A549 (cell line): ENCODE measurements around the gene HOXC10. TPM values are rescaled to one million over a fixed set of nuclear protein-coding genes. Genes with fewer than 3 reads are reported as not detected.

Experiments used
- ATAC-seq, 2 experiments: fragments of 200-7000 bp in 1 of 2; fragments of >200 bp in 1 of 2; cut with Nextera tagmentation in 1 of 2; cut with Tn5 transposase in 1 of 2; 3 replicates each; pipeline versions ENCODE4 v1.8.0 to v1.9.1; 2018 to 2020; ENCODE audit warnings: mild to moderate bottlenecking in 1 of 2, moderate library complexity in 1 of 2
- CTCF ChIA-PET: fragments of 300-600 bp; sonication (Branson Sonifier 250); formaldehyde crosslinking; extraction: SDS; loops from one replicate; lab custom pipeline; 2021; ENCODE audit warnings: antibody characterized with exemption, inconsistent platforms; lab: Yijun Ruan, JAX
- POLR2A ChIA-PET: fragments of 350-600 bp; formaldehyde crosslinking; extraction: SDS; loops from one replicate; lab custom pipeline; 2021; ENCODE audit warnings: antibody characterized with exemption, inconsistent platforms; lab: Yijun Ruan, JAX
- DNase-seq, 2 experiments: peaks; one replicate each; pipeline versions ENCODE4 v3.0.0 to v3.0.0-alpha.2; 2011 to 2016; ENCODE audit warnings: low read depth in 1 of 2, low spot score in 1 of 2
- FAIRE-seq: peaks from 2 replicates; lab custom pipeline; 2011; peaks lifted over from hg19 to GRCh38; lab: Jason Lieb, UNC
- H3K27ac ChIP-seq, 2 experiments: fragments of >200 bp; sonication (Bioruptor Twin); formaldehyde crosslinking; 3 replicates each; pipeline ENCODE4 v1.5.1; 2016 to 2017
- H3K4me1 ChIP-seq: fragments of >200 bp; sonication (Bioruptor Twin); formaldehyde crosslinking; 3 replicates; pipeline ENCODE4 v1.6.1; 2016
- H3K4me2 ChIP-seq: fragments of >200 bp; sonication (Bioruptor Twin); formaldehyde crosslinking; 3 replicates; pipeline ENCODE4 v1.6.1; 2016
- H3K4me3 ChIP-seq: fragments of >200 bp; sonication (Bioruptor Twin); formaldehyde crosslinking; 3 replicates; pipeline ENCODE4 v1.5.1; 2016
- H3K9me3 ChIP-seq: fragments of >200 bp; sonication (Bioruptor Twin); formaldehyde crosslinking; 3 replicates; pipeline ENCODE4 v1.6.1; 2016
- BCL3 ChIP-seq: fragments of >200 bp; sonication (Bioruptor Twin); formaldehyde crosslinking; IDR thresholded peaks from 3 replicates; pipeline ENCODE4 v1.6.1; 2016
- E2F6 ChIP-seq: IDR thresholded peaks from 2 replicates; pipeline ENCODE4 v1.6.1; 2012; ENCODE audit warnings: low read depth, borderline replicate concordance
- ELK1 ChIP-seq: fragments of 150-350 bp; IDR thresholded peaks from 2 replicates; pipeline ENCODE4 v1.6.1; 2014; ENCODE audit warnings: low read depth, mild to moderate bottlenecking, low read length
- EP300 ChIP-seq, 2 experiments: fragments of >200 bp; sonication (Bioruptor Twin); formaldehyde crosslinking; IDR thresholded peaks; 2 replicates in 1 of 2; 3 replicates in 1 of 2; pipeline ENCODE4 v1.6.1; 2016 to 2017
- GATA3 ChIP-seq: IDR thresholded peaks from 2 replicates; pipeline ENCODE4 v1.6.1; 2012; ENCODE audit warnings: borderline replicate concordance
- HMGXB4 ChIP-seq: fragments of 250-450 bp; sonication (Bioruptor Pico); IDR thresholded peaks from 2 replicates; pipeline ENCODE4 v1.5.0; 2021; ENCODE audit warnings: mild to moderate bottlenecking, moderate library complexity, borderline replicate concordance
- HOXA7 ChIP-seq: fragments of 250-450 bp; sonication (Bioruptor Pico); IDR thresholded peaks from 2 replicates; pipeline ENCODE4 v1.5.0; 2020; ENCODE audit warnings: mild to moderate bottlenecking, moderate library complexity
- HOXB5 ChIP-seq: fragments of 250-450 bp; sonication (Bioruptor Pico); IDR thresholded peaks from 2 replicates; pipeline ENCODE4 v1.5.0; 2020; ENCODE audit warnings: mild to moderate bottlenecking, moderate library complexity
- JUN ChIP-seq, 2 experiments: fragments of >200 bp; sonication (Bioruptor Twin); formaldehyde crosslinking; IDR thresholded peaks; 2 replicates in 1 of 2; 3 replicates in 1 of 2; pipeline ENCODE4 v1.6.1; 2016 to 2017
- PBX3 ChIP-seq: IDR thresholded peaks from 2 replicates; pipeline ENCODE4 v1.6.1; 2012
- POLR2A ChIP-seq: IDR thresholded peaks from 2 replicates; pipeline ENCODE4 v1.6.1; 2012; ENCODE audit warnings: mild to moderate bottlenecking, low read length
- RAD21 ChIP-seq, 2 experiments: fragments of >200 bp in 1 of 2; sonication (Bioruptor Twin) in 1 of 2; formaldehyde crosslinking in 1 of 2; IDR thresholded peaks in 1 of 2; conservative IDR thresholded peaks in 1 of 2; 2 replicates in 1 of 2; 3 replicates in 1 of 2; pipeline ENCODE4 v1.6.1; 2012 to 2018; ENCODE audit warnings: inconsistent platforms in 1 of 2
- RARB ChIP-seq: fragments of 250-450 bp; sonication (Bioruptor Pico); IDR thresholded peaks from 2 replicates; pipeline ENCODE4 v1.8.0; 2021; ENCODE audit warnings: mild to moderate bottlenecking, moderate library complexity
- RNF2 ChIP-seq: fragments of 200-600 bp; sonication (generic); IDR thresholded peaks from 2 replicates; pipeline ENCODE4 v1.6.1; 2016; ENCODE audit warnings: low read depth, mild to moderate bottlenecking, antibody characterized with exemption, moderate library complexity, borderline replicate concordance
- SMC3 ChIP-seq: fragments of >200 bp; sonication (Bioruptor Twin); formaldehyde crosslinking; IDR thresholded peaks from 3 replicates; pipeline ENCODE4 v1.6.1; 2018; ENCODE audit warnings: inconsistent platforms
- SREBF2 ChIP-seq: fragments of 450-650 bp; IDR thresholded peaks from 2 replicates; pipeline ENCODE4 v1.6.1; 2014; ENCODE audit warnings: mild to moderate bottlenecking, moderate library complexity
- ZNF302 ChIP-seq: fragments of 250-450 bp; sonication (Bioruptor Pico); IDR thresholded peaks from 2 replicates; pipeline ENCODE4 v1.9.0; 2021; ENCODE audit warnings: inconsistent platforms, mild to moderate bottlenecking, moderate library complexity
- ZSCAN20 ChIP-seq: fragments of 250-450 bp; sonication (Bioruptor Pico); IDR thresholded peaks from 2 replicates; pipeline ENCODE4 v1.8.0; 2022; ENCODE audit warnings: mild to moderate bottlenecking, moderate library complexity
- WGBS: methylation state at CpG from one replicate; pipeline ENCODE4 v1.1.6; 2017; ENCODE audit errors: missing lambda C conversion rate; 5-methylcytosine and 5-hydroxymethylcytosine counted together
- polyA plus RNA-seq, 4 experiments: library from polyadenylated mRNA; depleted of rRNA in 3 of 4; stranded (reverse); fragments of >200 nt; fragmentation: RNase III in 1 of 4; extraction: RNeasy Plus Mini Kit Qiagen cat#74134 plus additional on column Dnase treatment in 1 of 4; gene quantifications; 2 replicates in 3 of 4; 3 replicates in 1 of 4; pipeline ENCODE4 v1.2.3, GENCODE V29; 2011 to 2017

Gene HOXC10
- polyA plus RNA-seq, 2 of the 4 experiments (the other 2 are of a cell fraction): 2.9 to 3.2 TPM

GRCh38 chr12:53961025-53961761 lies 23.8 kb upstream of the HOXC10 start:
- Histone ChIP-seq H3K27ac (no peak overlapping the region), H3K9me3 (no peaks in the 10 kb centered on the region), H3K4me1 (peaks cover 9% of the 10 kb centered on the region; the same call in 1 of the 3 replicates), H3K4me3 (no peak overlapping the region), H3K4me2 (peak overlapping the region; percentile 1; the same call in 1 of the 3 replicates)
- CTCF ChIA-PET: interaction anchor here (0.6 to 2.6 kb wide), 10 partner anchors 8 to 259 kb away, joined by 3 to 9 read pairs (median 4); partner anchors contain the start of gene HOXC10
- WGBS: 71% methylated on average over 46 of the region's 72 CpGs
- no peak for FAIRE-seq
- TF ChIP-seq SMC3: peak; percentile 27; the same call in 2 of the 3 replicates
- no peak for TF ChIP-seq SREBF2
- TF ChIP-seq HOXB5 (CRISPR knock-in tag): no peak
- TF ChIP-seq RAD21 (conservative IDR thresholded peaks at IDR 0.05 in 1 of 2, IDR thresholded peaks at IDR 0.05 in 1 of 2): peak; percentile 26 to 42; a peak in 3 of 5 replicates
- ATAC-seq: peak; percentile 41 to 83; a peak in 4 of 6 replicates
- DNase-seq: no peak
- POLR2A ChIA-PET: no interaction called here

- DNase-seq (no peak), FAIRE-seq (no peak)
- ChIA-PET CTCF (interaction anchor here (0.9 to 2.6 kb wide), 5 partner anchors 22 to 216 kb away, joined by 3 to 9 read pairs (median 4); partner anchors contain the start of gene HOXC10), POLR2A (no interaction called here)
- Histone ChIP-seq H3K4me2 (no peak overlapping the region), H3K4me1 (peaks cover 9% of the 10 kb centered on the region; the same call in 1 of the 3 replicates), H3K27ac (no peak overlapping the region), H3K9me3 (no peaks in the 10 kb centered on the region), H3K4me3 (no peak overlapping the region)
- WGBS: 82% methylated on average over 7 of the region's 7 CpGs
- no peak for TF ChIP-seq HOXA7 (CRISPR knock-in tag)
- TF ChIP-seq SREBF2: no peak
- TF ChIP-seq E2F6: no peak
- TF ChIP-seq BCL3: no peak
- no peak for TF ChIP-seq ELK1
- no peak for TF ChIP-seq ZNF302 (CRISPR knock-in tag)
- TF ChIP-seq RARB (CRISPR knock-in tag): no peak
- TF ChIP-seq JUN (IDR thresholded peaks at IDR 0.05): no peak
- no peak for TF ChIP-seq HMGXB4
- no peak for TF ChIP-seq POLR2A
- TF ChIP-seq EP300 (IDR thresholded peaks at IDR 0.05): no peak
- no peak for TF ChIP-seq PBX3
- TF ChIP-seq GATA3: no peak
- no peak for TF ChIP-seq ZSCAN20 (CRISPR knock-in tag)
- TF ChIP-seq RNF2: no peak
- TF ChIP-seq, all 56 proteins: peak for 0
- ATAC-seq: no peak
Measured at GRCh38 chr12:53963005-53963404, 21.9 kb upstream of the HOXC10 start.
